Common myeloid progenitor, CD34-positive (primary cell): ENCODE results near the gene DYNC1I1.

Source experiments
- CTCF ChIA-PET: fragments of 350-600 bp; sonication (Branson Sonifier 250); formaldehyde crosslinking; loops from one replicate; lab custom pipeline; 2021; ENCODE audit warnings: antibody characterized with exemption; lab: Charles Lee
- POLR2A ChIA-PET: fragments of 350-600 bp; sonication (Branson Sonifier 250); formaldehyde crosslinking; loops from one replicate; lab custom pipeline; 2021; ENCODE audit warnings: antibody characterized with exemption; lab: Charles Lee
- DNase-seq, 3 donors: peaks; one replicate each; pipeline versions ENCODE4 v3.0.0 to v3.0.0-alpha.2; 2013
- H3K27ac ChIP-seq, 2 experiments: 1 replicate in 1 of 2; 2 replicates in 1 of 2; pipeline ENCODE4 v1.7.0; 2013; ENCODE audit warnings: inconsistent platforms in 2 of 2, low read length in 2 of 2, mild to moderate bottlenecking in 2 of 2, low read depth in 1 of 2, moderate library complexity in 1 of 2; ENCODE audit not compliant: severe bottlenecking in 2 of 2, insufficient read depth in 1 of 2, poor library complexity in 1 of 2
- H3K27me3 ChIP-seq, 5 experiments: replicated peaks in 2 of 5; 1 replicate in 3 of 5; 2 replicates in 2 of 5; pipeline versions ENCODE4 v1.6.1 to v1.7.0; 2013; ENCODE audit warnings: low read length in 4 of 5, mild to moderate bottlenecking in 2 of 5, moderate library complexity in 2 of 5, inconsistent platforms in 1 of 5; ENCODE audit not compliant: insufficient read depth in 5 of 5, control insufficient read depth in 4 of 5
- H3K36me3 ChIP-seq, 4 experiments: 1 replicate in 2 of 4; 2 replicates in 2 of 4; pipeline versions ENCODE4 v1.6.1 to v1.7.0; 2013; ENCODE audit warnings: low read length in 3 of 4, control low read depth in 1 of 4, mild to moderate bottlenecking in 1 of 4; ENCODE audit not compliant: control insufficient read depth in 4 of 4, insufficient read depth in 4 of 4
- H3K4me1 ChIP-seq, 4 experiments: 1 replicate in 3 of 4; 2 replicates in 1 of 4; pipeline versions ENCODE4 v1.6.1 to v1.7.1; 2013; ENCODE audit warnings: low read length in 3 of 4, mild to moderate bottlenecking in 3 of 4, control low read depth in 1 of 4, inconsistent platforms in 1 of 4, moderate library complexity in 1 of 4; ENCODE audit not compliant: control insufficient read depth in 4 of 4, insufficient read depth in 4 of 4; ENCODE audit errors: control extremely low read depth in 1 of 4
- H3K4me3 ChIP-seq, 7 experiments: 1 replicate in 4 of 7; 2 replicates in 3 of 7; pipeline versions ENCODE4 v1.5.1 to v1.7.0; 2013; ENCODE audit warnings: mild to moderate bottlenecking in 7 of 7, low read length in 6 of 7, moderate library complexity in 6 of 7, inconsistent platforms in 2 of 7, low read depth in 2 of 7, control low read depth in 1 of 7; ENCODE audit not compliant: insufficient read depth in 4 of 7, control insufficient read depth in 1 of 7; ENCODE audit errors: extremely low read depth in 1 of 7
- H3K9me3 ChIP-seq, 5 experiments: 1 replicate in 4 of 5; 2 replicates in 1 of 5; pipeline versions ENCODE4 v1.6.1 to v1.7.1; 2013; ENCODE audit warnings: low read length in 4 of 5, mild to moderate bottlenecking in 2 of 5, inconsistent platforms in 1 of 5, low read depth in 1 of 5, moderate library complexity in 1 of 5; ENCODE audit not compliant: control insufficient read depth in 4 of 5, insufficient read depth in 2 of 5; ENCODE audit errors: control extremely low read depth in 1 of 5
- WGBS: methylation state at CpG from one replicate; pipeline ENCODE4 v1.1.5; 2013; ENCODE audit not compliant: insufficient coverage; 5-methylcytosine and 5-hydroxymethylcytosine counted together

Gene DYNC1I1

DNA sequence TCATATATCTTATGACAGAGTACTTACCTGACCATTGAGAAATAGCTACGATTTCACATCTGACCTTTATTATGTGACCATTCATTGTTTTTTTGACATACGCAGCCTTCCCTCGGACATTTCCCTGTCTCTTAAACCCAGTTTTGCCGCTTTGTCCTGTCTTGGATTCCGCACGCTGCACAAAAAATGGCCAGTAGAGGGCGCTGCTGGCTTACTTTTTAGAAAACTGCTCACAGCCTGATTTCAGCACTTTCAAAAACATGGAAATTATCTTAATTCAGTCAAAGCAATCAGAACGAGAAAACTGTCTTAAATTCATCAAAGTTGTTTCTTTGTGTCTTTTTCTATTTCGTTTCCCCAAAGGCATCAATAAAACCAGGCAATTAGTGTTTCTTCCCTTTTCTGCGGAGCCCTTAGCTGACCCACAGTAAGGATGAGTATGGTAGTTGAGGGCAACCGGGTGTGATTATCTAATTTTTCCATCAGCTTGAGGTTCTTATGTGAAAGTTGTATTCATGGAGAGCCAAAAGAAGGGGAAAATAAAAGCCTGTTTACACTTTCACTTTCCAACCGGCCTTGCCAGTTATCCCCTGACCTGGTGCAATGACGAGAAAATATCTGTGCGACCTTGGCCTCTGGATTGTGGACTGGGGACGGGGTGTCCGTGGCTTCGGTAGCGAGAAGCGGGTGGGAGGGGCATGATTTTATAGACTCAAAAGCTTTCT is 144.4 kb downstream of the DYNC1I1 start:
- ChIA-PET CTCF (interaction anchor here (0.7 to 3.8 kb wide), 18 partner anchors 9 to 1918 kb away, joined by 3 to 22 read pairs (median 5); partner anchors contain the start of gene DLX5), POLR2A (no interaction called here)
- H3K36me3 ChIP-seq = no peaks in the 10 kb centered on the region
- H3K27ac ChIP-seq = no peak overlapping the region
- WGBS = 42% methylated on average over 14 of the region's 19 CpGs
- H3K4me3 ChIP-seq = peak overlapping the region in 3 of 7 experiments; percentile 4 to 55 (median 28)
- H3K27me3 ChIP-seq = peaks cover 0 to 16% (median 4%) of the 10 kb centered on the region in 5 experiments
- H3K9me3 ChIP-seq = no peaks in the 10 kb centered on the region
- peaks cover 0 to 2% (median 0%) of the 10 kb centered on the region in 4 experiments for H3K4me1 ChIP-seq
- DNase-seq = peak; percentile 67 to 80 (median 70)

DNA sequence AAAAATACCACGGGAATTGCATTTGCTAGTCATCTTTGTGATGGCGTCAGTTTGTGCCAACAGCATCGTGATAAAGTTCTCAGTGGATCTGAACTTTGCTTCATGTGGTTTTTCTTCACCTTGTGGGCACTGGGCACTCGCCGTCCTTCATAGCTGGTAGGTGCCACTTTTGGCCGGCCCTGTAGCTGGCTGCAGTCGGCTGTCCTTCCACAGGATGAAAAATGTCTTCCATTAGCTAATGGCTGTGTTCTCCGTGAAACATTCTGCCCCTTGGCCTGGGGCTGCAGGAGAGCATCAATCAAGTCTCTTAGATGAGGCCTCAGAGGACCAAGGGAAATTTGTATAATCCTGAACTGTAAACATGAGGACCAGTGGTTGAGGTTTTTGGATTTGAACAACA is 145.3 kb downstream of the DYNC1I1 start:
- no peak overlapping the region for H3K27ac ChIP-seq
- no peaks in the 10 kb centered on the region for H3K36me3 ChIP-seq
- POLR2A ChIA-PET = no interaction called here
- peaks cover 0 to 2% (median 0%) of the 10 kb centered on the region in 4 experiments for H3K4me1 ChIP-seq
- DNase-seq = no peak
- H3K9me3 ChIP-seq = no peaks in the 10 kb centered on the region
- 97% methylated on average over 8 of the region's 8 CpGs for WGBS
- peaks cover 0 to 21% (median 4%) of the 10 kb centered on the region in 5 experiments for H3K27me3 ChIP-seq
- CTCF ChIA-PET = interaction anchor here (1.1 to 3.8 kb wide), 8 partner anchors 8 to 1261 kb away, joined by 3 to 22 read pairs (median 6); no protein-coding TSS in a partner anchor
- H3K4me3 ChIP-seq = no peak overlapping the region

DNA sequence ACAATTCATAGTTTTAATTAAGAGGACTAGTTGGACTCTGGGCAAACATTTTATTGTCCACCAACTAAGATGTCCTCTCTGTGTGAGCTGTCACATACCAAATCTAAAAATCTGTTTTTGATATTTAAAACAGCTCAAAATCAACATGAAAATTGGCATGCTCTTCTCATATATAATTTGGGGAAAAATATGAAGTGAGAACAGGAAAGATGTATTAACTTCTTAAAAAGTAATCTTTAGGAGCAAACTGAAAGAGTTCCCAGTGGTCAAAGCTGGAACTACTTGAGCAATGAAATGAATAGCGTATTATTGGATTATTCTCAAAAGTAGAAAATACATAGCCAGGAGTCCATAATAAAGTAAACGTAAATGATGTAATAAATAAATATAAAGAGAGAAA is 147.2 kb downstream of the DYNC1I1 start:
- Histone ChIP-seq H3K27me3 (peaks cover 0 to 19% (median 4%) of the 10 kb centered on the region in 5 experiments), H3K36me3 (no peaks in the 10 kb centered on the region), H3K4me1 (peaks cover 0 to 2% (median 0%) of the 10 kb centered on the region in 4 experiments), H3K9me3 (no peaks in the 10 kb centered on the region), H3K4me3 (no peak overlapping the region), H3K27ac (no peak overlapping the region)
- ChIA-PET CTCF (interaction anchor here (0.6 to 1.2 kb wide), 6 partner anchors 9 to 1254 kb away, joined by 3 to 5 read pairs (median 4); no protein-coding TSS in a partner anchor), POLR2A (no interaction called here)
- DNase-seq = no peak
- WGBS = no CpG with 5 or more reads among the region's 2 CpGs

DNA sequence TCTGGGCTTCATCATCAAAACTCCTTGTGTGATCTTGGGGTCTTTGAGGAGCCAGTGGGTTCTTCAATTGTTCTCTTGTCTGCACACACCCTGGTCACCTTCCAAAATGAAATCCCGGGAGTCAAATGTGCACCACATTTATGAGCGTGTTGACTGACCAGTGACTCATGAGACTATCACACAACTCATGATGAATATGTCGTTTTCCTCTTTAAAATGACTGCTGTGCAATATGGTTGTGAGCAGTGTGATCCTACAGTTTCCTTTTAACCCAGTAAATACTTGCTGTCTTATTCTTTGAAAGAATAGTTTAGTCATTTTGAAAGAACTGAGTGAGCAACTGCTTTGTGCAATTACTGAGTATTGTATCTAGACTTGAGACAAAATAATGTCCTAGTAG is 149.2 kb downstream of the DYNC1I1 start:
- DNase-seq = no peak
- no peak overlapping the region for H3K27ac ChIP-seq
- no peaks in the 10 kb centered on the region for H3K4me1 ChIP-seq
- no peak overlapping the region for H3K4me3 ChIP-seq
- no peaks in the 10 kb centered on the region for H3K9me3 ChIP-seq
- ChIA-PET POLR2A (no interaction called here), CTCF (interaction anchor here (1.3 to 1.7 kb wide), 2 partner anchors 10 to 11 kb away, joined by 3 to 5 read pairs; no protein-coding TSS in a partner anchor)
- H3K36me3 ChIP-seq = no peaks in the 10 kb centered on the region
- peaks cover 0 to 10% (median 1%) of the 10 kb centered on the region in 5 experiments for H3K27me3 ChIP-seq
- 100% methylated on average over 1 of the region's 3 CpGs for WGBS

DNA sequence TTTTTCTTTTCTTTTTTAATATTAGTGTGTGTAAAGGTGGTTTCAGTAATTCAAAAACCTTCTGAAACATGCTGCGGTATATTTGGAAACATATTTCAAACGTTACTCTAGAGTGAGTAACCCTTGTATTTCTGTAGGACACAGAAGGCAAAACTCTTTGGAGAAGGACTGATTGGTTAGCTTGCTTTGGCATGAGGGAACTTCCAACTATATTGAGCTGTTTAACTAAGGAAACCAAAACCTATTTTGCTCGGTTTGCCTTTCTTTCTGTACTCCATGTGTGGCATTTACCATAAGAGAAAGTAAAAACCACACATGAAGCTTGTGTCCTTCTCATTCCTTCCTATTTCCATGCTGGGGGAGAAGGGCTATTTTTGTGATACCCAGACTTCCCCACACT is 149.8 kb downstream of the DYNC1I1 start:
- CTCF ChIA-PET = interaction anchor here (1.3 to 1.7 kb wide), 2 partner anchors 10 kb away, joined by 3 to 5 read pairs; no protein-coding TSS in a partner anchor
- H3K36me3 ChIP-seq = no peaks in the 10 kb centered on the region
- no peak overlapping the region for H3K4me3 ChIP-seq
- peaks cover 0 to 10% (median 1%) of the 10 kb centered on the region in 5 experiments for H3K27me3 ChIP-seq
- POLR2A ChIA-PET = no interaction called here
- H3K9me3 ChIP-seq = peaks cover 0 to 1% (median 0%) of the 10 kb centered on the region in 5 experiments
- H3K4me1 ChIP-seq = no peaks in the 10 kb centered on the region
- H3K27ac ChIP-seq = no peak overlapping the region
- DNase-seq = no peak
- 61% methylated on average over 3 of the region's 3 CpGs for WGBS

DNA sequence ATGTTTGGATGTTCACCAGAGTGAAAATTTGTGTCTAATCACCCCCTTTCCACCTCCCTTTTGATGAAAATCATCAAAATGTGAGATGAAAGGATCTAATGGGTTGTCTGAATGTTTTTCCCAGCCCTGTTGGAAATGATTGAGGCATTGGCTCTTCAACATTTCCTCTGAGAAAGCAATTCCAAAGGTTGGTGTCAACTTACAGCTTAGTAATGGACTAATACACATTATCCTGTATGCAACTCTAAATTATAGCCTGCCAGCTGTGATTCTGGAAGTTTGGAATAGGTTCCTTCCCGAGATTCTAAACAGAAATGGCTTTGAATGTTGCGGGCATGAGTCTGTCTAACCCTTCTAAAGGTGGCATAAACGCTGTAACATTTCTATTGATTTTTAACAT is 152.9 kb downstream of the DYNC1I1 start:
- H3K9me3 ChIP-seq = peaks cover 0 to 1% (median 0%) of the 10 kb centered on the region in 5 experiments
- WGBS = 93% methylated on average over 2 of the region's 3 CpGs
- H3K36me3 ChIP-seq = no peaks in the 10 kb centered on the region
- peaks cover 0 to 10% (median 1%) of the 10 kb centered on the region in 5 experiments for H3K27me3 ChIP-seq
- POLR2A ChIA-PET = no interaction called here
- peaks cover 0 to 9% (median 1%) of the 10 kb centered on the region in 4 experiments for H3K4me1 ChIP-seq
- H3K27ac ChIP-seq = no peak overlapping the region
- DNase-seq = no peak
- CTCF ChIA-PET = interaction anchor here (2.9 kb wide), 1 partner anchor 8 kb away, joined by 16 read pairs; no protein-coding TSS in a partner anchor
- no peak overlapping the region for H3K4me3 ChIP-seq

DNA sequence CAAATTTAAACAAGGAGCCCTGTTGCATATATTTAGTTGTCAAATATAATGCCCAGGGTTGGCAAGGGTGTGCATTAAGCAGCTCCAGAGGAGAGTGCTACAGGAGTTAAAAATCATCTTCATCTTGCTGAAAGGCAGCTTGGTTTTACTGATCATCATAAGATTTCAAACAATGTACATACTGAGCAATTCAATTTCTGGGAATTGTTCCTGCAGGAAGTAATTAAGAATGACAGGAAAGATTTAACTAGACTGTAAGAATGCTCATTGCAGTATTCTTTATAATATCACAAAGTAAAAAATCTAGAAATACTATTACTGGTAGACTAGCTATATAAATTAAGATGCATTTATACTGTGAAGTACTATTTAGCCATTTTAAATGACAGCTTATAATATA is 153.6 kb downstream of the DYNC1I1 start:
- CTCF ChIA-PET = interaction anchor here (2.9 kb wide), 1 partner anchor 9 kb away, joined by 16 read pairs; no protein-coding TSS in a partner anchor
- Histone ChIP-seq H3K4me3 (no peak overlapping the region), H3K27ac (no peak overlapping the region), H3K36me3 (no peaks in the 10 kb centered on the region), H3K27me3 (peaks cover 0 to 10% (median 1%) of the 10 kb centered on the region in 5 experiments), H3K4me1 (peaks cover 0 to 9% (median 1%) of the 10 kb centered on the region in 4 experiments), H3K9me3 (peaks cover 0 to 1% (median 0%) of the 10 kb centered on the region in 5 experiments)
- POLR2A ChIA-PET = no interaction called here
- DNase-seq = no peak
